Peyer's patch (tissue), 4 donors: ENCODE results near the gene CLTB. TPM values are rescaled to one million over a fixed set of nuclear protein-coding genes. Genes with fewer than 3 reads are reported as not detected.

Experiments
- DNase-seq, 3 donors: peaks; one replicate each; pipeline ENCODE4 v3.0.0-alpha.2; 2017 to 2019
- H3K27ac ChIP-seq, 4 donors: fragments of 200-600 bp; sonication (generic); one replicate each; pipeline ENCODE4 v1.5.1; 2016 to 2019
- H3K27me3 ChIP-seq, 2 donors: fragments of 200-600 bp; sonication (generic); one replicate each; pipeline ENCODE4 v1.5.1; 2019
- H3K36me3 ChIP-seq, 3 donors: fragments of 200-600 bp; sonication (generic); one replicate each; pipeline ENCODE4 v1.5.1; 2016 to 2019
- H3K4me1 ChIP-seq, 4 donors: fragments of 200-600 bp; sonication (generic); one replicate each; pipeline ENCODE4 v1.5.1; 2016 to 2019
- H3K4me3 ChIP-seq, 4 donors: fragments of 200-600 bp; sonication (generic); 1 replicate in 3 of 4; 2 replicates in 1 of 4; pipeline ENCODE4 v1.5.1; 2016 to 2019; ENCODE audit warnings: mild to moderate bottlenecking in 1 of 4
- H3K9me3 ChIP-seq, 4 donors: fragments of 200-600 bp; sonication (generic); one replicate each; pipeline ENCODE4 v1.5.1; 2016 to 2019; ENCODE audit warnings: mild to moderate bottlenecking in 1 of 4
- POLR2A ChIP-seq, 2 donors: fragments of 450-650 bp; IDR thresholded peaks; one replicate each; pipeline ENCODE4 v1.5.1; 2017; ENCODE audit warnings: antibody characterized with exemption in 2 of 2, mild to moderate bottlenecking in 2 of 2, moderate library complexity in 2 of 2
- small RNA-seq, 2 donors: library from RNA; depleted of rRNA; stranded (forward); fragments of <200 nt; gene quantifications; one replicate each; pipeline ENCODE3, GENCODE V24; 2016
- total RNA-seq, 4 donors: library from RNA; depleted of rRNA; stranded (reverse); fragments of >200 nt; gene quantifications; one replicate each; pipeline ENCODE4 v1.1.0, GENCODE V29; 2016
- TF ChIP-seq, protein P1 (sequence below), 6 experiments: fragments of 450-650 bp in 4 of 6; fragments of 200-600 bp in 2 of 6; sonication (generic) in 1 of 6; IDR thresholded peaks; one replicate each; pipeline ENCODE4 v1.5.1; 2017 to 2019; ENCODE audit warnings: antibody characterized with exemption in 6 of 6, mild to moderate bottlenecking in 3 of 6, moderate library complexity in 1 of 6

The CLTB gene
- total RNA-seq, 4 donors from 2014 or later, result 87.5 to 211 (median 196) TPM

DNA sequence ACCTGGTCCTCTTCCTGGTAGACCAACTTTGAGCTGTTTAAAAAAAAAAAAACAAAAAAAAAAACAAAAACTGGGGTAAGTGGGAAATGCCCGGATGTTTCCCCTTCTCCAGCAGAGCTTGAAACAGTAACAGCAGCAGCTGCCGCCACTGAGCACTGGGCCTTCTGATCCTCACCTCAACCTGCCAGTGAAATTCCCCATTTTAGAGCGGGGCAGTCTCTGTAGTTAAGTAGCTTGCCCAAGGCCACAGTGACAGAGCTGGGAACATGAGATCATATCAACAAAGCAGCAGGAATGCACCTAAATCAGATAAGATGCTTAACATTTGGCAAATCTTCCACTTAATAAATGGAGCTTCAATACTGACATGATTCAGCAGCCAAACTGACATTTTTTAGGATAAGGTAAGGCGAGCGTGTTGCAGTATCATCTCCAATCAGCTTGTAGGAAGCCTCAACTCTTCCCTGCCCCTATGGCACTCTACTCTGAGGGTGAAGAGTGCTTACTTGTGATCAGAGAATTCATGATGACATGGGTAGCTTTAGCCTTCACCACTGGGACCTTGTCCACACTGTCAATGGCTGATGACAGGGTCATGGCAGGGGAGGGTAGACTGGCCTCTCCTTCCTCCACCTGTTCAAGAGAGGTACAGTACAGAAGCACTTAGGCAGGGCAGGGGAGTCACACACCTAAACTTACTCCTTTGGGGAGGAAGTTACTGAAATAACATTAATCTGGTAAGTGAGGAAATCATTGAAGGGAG lies 64.0 kb downstream of the CLTB start:
- Histone ChIP-seq H3K27ac (no peak overlapping the region), H3K36me3 (peaks cover 0 to 83% (median 0%) of the 10 kb centered on the region in 3 donors), H3K4me3 (no peak overlapping the region), H3K27me3 (no peaks in the 10 kb centered on the region), H3K9me3 (no peaks in the 10 kb centered on the region), H3K4me1 (no peaks in the 10 kb centered on the region)
- no peak for DNase-seq
- TF ChIP-seq POLR2A (IDR thresholded peaks at IDR 0.05), result no peak
- TF ChIP-seq, protein P1, sequence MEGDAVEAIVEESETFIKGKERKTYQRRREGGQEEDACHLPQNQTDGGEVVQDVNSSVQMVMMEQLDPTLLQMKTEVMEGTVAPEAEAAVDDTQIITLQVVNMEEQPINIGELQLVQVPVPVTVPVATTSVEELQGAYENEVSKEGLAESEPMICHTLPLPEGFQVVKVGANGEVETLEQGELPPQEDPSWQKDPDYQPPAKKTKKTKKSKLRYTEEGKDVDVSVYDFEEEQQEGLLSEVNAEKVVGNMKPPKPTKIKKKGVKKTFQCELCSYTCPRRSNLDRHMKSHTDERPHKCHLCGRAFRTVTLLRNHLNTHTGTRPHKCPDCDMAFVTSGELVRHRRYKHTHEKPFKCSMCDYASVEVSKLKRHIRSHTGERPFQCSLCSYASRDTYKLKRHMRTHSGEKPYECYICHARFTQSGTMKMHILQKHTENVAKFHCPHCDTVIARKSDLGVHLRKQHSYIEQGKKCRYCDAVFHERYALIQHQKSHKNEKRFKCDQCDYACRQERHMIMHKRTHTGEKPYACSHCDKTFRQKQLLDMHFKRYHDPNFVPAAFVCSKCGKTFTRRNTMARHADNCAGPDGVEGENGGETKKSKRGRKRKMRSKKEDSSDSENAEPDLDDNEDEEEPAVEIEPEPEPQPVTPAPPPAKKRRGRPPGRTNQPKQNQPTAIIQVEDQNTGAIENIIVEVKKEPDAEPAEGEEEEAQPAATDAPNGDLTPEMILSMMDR (IDR thresholded peaks at IDR 0.05), result no peak

DNA sequence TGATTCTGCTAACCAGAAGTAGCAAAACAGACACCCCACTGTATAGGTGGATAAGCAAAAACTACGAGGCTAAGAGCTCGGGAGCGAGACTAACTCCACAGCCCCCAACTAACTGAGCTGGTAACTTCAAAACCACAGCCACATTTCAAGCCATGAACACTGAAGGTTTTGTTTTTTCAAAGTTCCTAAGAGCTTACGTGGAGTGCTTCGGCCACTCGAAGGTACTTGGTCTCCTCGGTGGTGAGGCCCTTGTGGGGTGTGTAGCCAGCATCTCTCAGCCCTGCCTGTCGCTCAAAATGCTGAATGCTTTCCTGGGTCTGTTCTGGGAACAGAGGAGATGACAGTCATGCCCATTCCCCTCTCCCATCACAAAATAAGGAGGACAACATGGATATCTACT lies 65.9 kb downstream of the CLTB start:
- Histone ChIP-seq H3K4me3 (no peak overlapping the region), H3K9me3 (no peaks in the 10 kb centered on the region), H3K4me1 (no peaks in the 10 kb centered on the region), H3K36me3 (peaks cover 0 to 96% (median 0%) of the 10 kb centered on the region in 3 donors), H3K27ac (no peak overlapping the region), H3K27me3 (no peaks in the 10 kb centered on the region)
- TF ChIP-seq POLR2A (IDR thresholded peaks at IDR 0.05), result no peak
- DNase-seq, result no peak

DNA sequence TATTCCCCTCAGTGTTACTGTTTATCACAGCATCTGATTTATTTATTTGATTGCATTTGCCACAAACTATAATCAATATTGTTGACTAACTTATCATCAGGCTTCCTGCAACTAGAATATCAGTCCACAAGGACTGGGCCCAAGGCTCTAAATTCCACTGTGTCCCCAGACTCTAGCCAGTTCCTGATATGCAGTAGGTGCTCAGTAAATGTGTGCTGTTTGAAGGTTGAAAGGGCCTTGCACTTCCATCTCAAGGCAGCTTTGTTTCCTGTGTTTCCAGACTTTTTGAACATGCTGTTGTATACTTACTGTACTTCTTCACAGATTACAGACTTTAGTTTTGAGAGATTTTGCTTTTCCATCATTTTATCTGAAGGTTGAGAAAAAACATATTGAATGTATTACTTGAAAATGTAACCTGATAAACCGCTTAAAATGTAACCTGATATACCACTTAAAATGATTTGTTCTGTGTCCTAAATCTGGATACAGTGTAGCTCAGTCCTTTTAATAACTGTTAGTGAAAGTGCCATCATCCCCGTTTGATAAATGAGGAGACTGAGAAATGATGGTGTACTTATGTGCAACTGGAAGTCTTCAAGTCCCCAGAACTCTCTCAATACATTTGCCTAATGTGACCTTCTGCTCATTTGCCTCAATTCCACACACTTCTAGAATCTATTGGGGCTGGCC lies 73.4 kb downstream of the CLTB start:
- no peaks in the 10 kb centered on the region for H3K9me3 ChIP-seq
- no peak overlapping the region for H3K4me3 ChIP-seq
- no peaks in the 10 kb centered on the region for H3K4me1 ChIP-seq
- TF ChIP-seq, protein P1 (IDR thresholded peaks at IDR 0.05), result no peak
- no peak for TF ChIP-seq POLR2A (IDR thresholded peaks at IDR 0.05)
- no peaks in the 10 kb centered on the region for H3K27me3 ChIP-seq
- H3K27ac ChIP-seq, result no peak overlapping the region
- peaks cover 0 to 53% (median 0%) of the 10 kb centered on the region in 3 donors for H3K36me3 ChIP-seq
- no peak for DNase-seq

Small RNA genes lying within 50 kb of the gene (small RNA-seq; reads per million reads assigned to genes)
- gene AC010297.1 (0 reads per million in 2 donors), gene MIR1271 (0.57 to 0.64 reads per million in 2 donors)

Other genes with a start within 250 kb of the CLTB start
- 10 to 100 TPM; 28.0 to 84.2 (median 41.2) TPM for gene SIMC1, start 178.1 kb downstream of the CLTB start, total RNA-seq
- gene KIAA1191, start 54.8 kb downstream of the CLTB start, total RNA-seq, result 10 to 100 TPM; 77.6 to 96.5 (median 83.3) TPM
- 1 to 10 TPM in 3 of 4 donors, under 1 TPM in 1; 0.53 to 6.2 (median 2.5) TPM for gene ARL10, start 51.1 kb downstream of the CLTB start, total RNA-seq
- 1 to 10 TPM; 7.5 to 8.4 (median 8.2) TPM for gene NOP16, start 27.9 kb downstream of the CLTB start, total RNA-seq
- gene HIGD2A, start 27.8 kb downstream of the CLTB start, total RNA-seq, result 100 to 1,000 TPM in 3 of 4 donors, 10 to 100 TPM in 1; 92.4 to 168 (median 140) TPM
- gene FAF2, start 31.8 kb upstream of the CLTB start, total RNA-seq, result 10 to 100 TPM; 18.2 to 41.5 (median 32.4) TPM
- gene RNF44, start 120.9 kb upstream of the CLTB start, total RNA-seq, result 100 to 1,000 TPM in 1 of 4 donors, 10 to 100 TPM in 3; 46.4 to 114 (median 65.3) TPM
- 100 to 1,000 TPM in 3 of 4 donors, 10 to 100 TPM in 1; 39.6 to 823 (median 613) TPM for gene CDHR2, start 132.8 kb upstream of the CLTB start, total RNA-seq
- gene GPRIN1, start 193.6 kb upstream of the CLTB start, total RNA-seq, result 1 to 10 TPM in 2 of 4 donors, under 1 TPM in 2; 0.83 to 1.9 (median 1.2) TPM
- not detected for gene SNCB, start 214.0 kb upstream of the CLTB start, total RNA-seq
- gene EIF4E1B, start 214.1 kb upstream of the CLTB start, total RNA-seq, result not detected
- 10 to 100 TPM; 25.4 to 33.8 (median 28.7) TPM for gene TSPAN17, start 230.9 kb upstream of the CLTB start, total RNA-seq